ENCODE results near the gene CFAP126.

GRCh38 chr1:161351482-161351881, 16.2 kb downstream of the CFAP126 start:
- TF ChIP-seq POLR2A (IDR thresholded peaks at IDR 0.05; ENCODE audit: low read depth, low read length) (no peak), TAF1 (IDR thresholded peaks at IDR 0.05; ENCODE audit: borderline replicate concordance, low read depth, low read length) (no peak), POLR2AphosphoS5 (IDR thresholded peaks at IDR 0.05; ENCODE audit: low read depth, low read length) (no peak)

All from GM12892 (cell line).